SU-DHL-6 (cell line): ENCODE results near the gene ADARB2.

Source experiments
- H2AFZ ChIP-seq: fragments of 200-600 bp; sonication (generic); 2 replicates; pipeline ENCODE4 v1.6.1; 2014; ENCODE audit warnings: low read depth, mild to moderate bottlenecking, moderate library complexity, mixed read lengths, antibody characterized with exemption, low read length; ENCODE audit not compliant: severe bottlenecking
- H3F3A ChIP-seq: fragments of 200-600 bp; shearing (Covaris generic); 2 replicates; pipeline ENCODE4 v1.6.0; 2016; ENCODE audit warnings: antibody characterized with exemption, mild to moderate bottlenecking; ENCODE audit not compliant: insufficient read depth
- H3K27ac ChIP-seq: fragments of 200-600 bp; sonication (generic); 2 replicates; pipeline ENCODE4 v1.5.1; 2016; ENCODE audit warnings: low read depth, mild to moderate bottlenecking, low read length, moderate library complexity, mixed read lengths
- H3K27me3 ChIP-seq: fragments of 200-600 bp; sonication (generic), shearing (Covaris generic); 2 replicates; pipeline ENCODE4 v1.6.0; 2014; ENCODE audit warnings: mild to moderate bottlenecking, low read length
- H3K36me3 ChIP-seq: fragments of 200-600 bp; sonication (generic); 2 replicates; pipeline ENCODE4 v1.6.1; 2014; ENCODE audit warnings: mild to moderate bottlenecking, low read length, mixed read lengths
- H3K4me2 ChIP-seq: fragments of 300-600, 200-600 bp; shearing (Covaris generic), sonication (generic); 2 replicates; pipeline ENCODE4 v1.6.0; 2014; ENCODE audit warnings: low read length, low read depth, mild to moderate bottlenecking; ENCODE audit not compliant: poor library complexity, severe bottlenecking
- H3K4me3 ChIP-seq: fragments of 200-600 bp; sonication (generic); 2 replicates; pipeline ENCODE4 v1.5.1; 2014; ENCODE audit warnings: antibody characterized with exemption, low read length, mild to moderate bottlenecking, mixed read lengths; ENCODE audit not compliant: insufficient read depth, poor library complexity, severe bottlenecking
- H3K79me2 ChIP-seq: fragments of 200-600 bp; sonication (generic); 2 replicates; pipeline ENCODE4 v1.6.1; 2014; ENCODE audit warnings: mild to moderate bottlenecking, low read length, moderate library complexity; ENCODE audit not compliant: insufficient read depth
- H3K9ac ChIP-seq: fragments of 200-600 bp; sonication (generic); 2 replicates; pipeline ENCODE4 v1.7.0; 2014; ENCODE audit warnings: mild to moderate bottlenecking, low read length
- H3K9me2 ChIP-seq: fragments of 200-600 bp; sonication (generic); replicated peaks from 2 replicates; pipeline ENCODE4 v1.6.1; 2014; ENCODE audit warnings: low read length; ENCODE audit not compliant: insufficient read depth
- H3K9me3 ChIP-seq: fragments of 200-600 bp; sonication (generic); 2 replicates; pipeline ENCODE4 v1.6.1; 2014; ENCODE audit warnings: low read length, mixed read lengths; ENCODE audit not compliant: insufficient read depth
- H4K20me1 ChIP-seq: fragments of 200-600 bp; sonication (generic); 2 replicates; pipeline ENCODE4 v1.6.1; 2014; ENCODE audit warnings: low read depth, mild to moderate bottlenecking, antibody characterized with exemption, low read length, moderate library complexity, mixed read lengths
- EZH2phosphoT487 ChIP-seq: fragments of 200-600 bp; sonication (generic), shearing (Covaris generic); conservative IDR thresholded peaks from 2 replicates; pipeline ENCODE4 v1.6.1; 2018; ENCODE audit warnings: mild to moderate bottlenecking, antibody characterized with exemption, low read length, moderate library complexity, mixed read lengths
- TF ChIP-seq, protein P1 (sequence below): fragments of 200-600 bp; sonication (generic); IDR thresholded peaks from one replicate; pipeline ENCODE4 v1.5.1; 2017; ENCODE audit warnings: antibody characterized with exemption, mild to moderate bottlenecking, low read length, moderate library complexity; ENCODE audit not compliant: insufficient read depth, poor library complexity, severe bottlenecking

Gene ADARB2

DNA sequence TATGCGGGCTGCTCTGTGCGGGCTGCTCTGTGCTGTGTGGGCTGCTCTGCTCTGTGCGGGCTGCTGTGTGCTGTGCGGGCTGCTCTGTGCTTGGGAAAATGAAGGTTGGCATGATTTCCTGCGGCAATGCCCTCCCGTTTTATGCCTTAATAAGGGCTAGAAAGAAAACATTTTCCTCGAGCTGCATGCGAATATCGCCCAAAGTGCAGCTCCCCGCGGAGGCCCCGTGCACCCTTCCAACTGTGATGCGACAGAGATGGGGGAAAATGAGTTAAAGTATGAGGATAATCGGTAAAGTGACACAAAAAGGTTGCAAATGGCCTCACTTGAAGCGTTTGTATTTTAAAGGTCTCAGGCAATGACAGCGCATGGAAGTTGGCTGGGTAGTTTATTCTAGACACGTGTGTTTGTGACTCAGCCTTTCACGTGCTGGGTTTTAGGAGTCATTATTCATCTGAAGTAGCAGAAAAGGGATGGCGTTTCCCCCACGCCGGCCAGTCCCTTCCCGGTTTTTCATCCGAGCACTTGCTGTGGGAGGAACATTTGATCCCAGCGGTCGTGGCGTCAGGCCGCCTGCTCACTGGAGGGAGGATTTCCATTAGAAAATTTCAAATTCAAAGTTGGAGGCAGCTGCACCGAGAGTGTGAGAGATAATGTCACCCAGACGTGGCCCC lies 220.7 kb downstream of the ADARB2 start:
- TF ChIP-seq, protein P1, sequence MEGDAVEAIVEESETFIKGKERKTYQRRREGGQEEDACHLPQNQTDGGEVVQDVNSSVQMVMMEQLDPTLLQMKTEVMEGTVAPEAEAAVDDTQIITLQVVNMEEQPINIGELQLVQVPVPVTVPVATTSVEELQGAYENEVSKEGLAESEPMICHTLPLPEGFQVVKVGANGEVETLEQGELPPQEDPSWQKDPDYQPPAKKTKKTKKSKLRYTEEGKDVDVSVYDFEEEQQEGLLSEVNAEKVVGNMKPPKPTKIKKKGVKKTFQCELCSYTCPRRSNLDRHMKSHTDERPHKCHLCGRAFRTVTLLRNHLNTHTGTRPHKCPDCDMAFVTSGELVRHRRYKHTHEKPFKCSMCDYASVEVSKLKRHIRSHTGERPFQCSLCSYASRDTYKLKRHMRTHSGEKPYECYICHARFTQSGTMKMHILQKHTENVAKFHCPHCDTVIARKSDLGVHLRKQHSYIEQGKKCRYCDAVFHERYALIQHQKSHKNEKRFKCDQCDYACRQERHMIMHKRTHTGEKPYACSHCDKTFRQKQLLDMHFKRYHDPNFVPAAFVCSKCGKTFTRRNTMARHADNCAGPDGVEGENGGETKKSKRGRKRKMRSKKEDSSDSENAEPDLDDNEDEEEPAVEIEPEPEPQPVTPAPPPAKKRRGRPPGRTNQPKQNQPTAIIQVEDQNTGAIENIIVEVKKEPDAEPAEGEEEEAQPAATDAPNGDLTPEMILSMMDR: no peak
- no peak for TF ChIP-seq EZH2phosphoT487
- Histone ChIP-seq H3K9me3 (no peaks in the 10 kb centered on the region), H3F3A (no peaks in the 10 kb centered on the region), H4K20me1 (no peaks in the 10 kb centered on the region), H3K9me2 (no peaks in the 10 kb centered on the region), H3K79me2 (no peaks in the 10 kb centered on the region), H3K4me2 (no peak overlapping the region), H3K36me3 (no peaks in the 10 kb centered on the region), H3K9ac (no peak overlapping the region), H3K27me3 (no peaks in the 10 kb centered on the region), H2AFZ (no peak overlapping the region), H3K27ac (no peak overlapping the region), H3K4me3 (no peak overlapping the region)

DNA sequence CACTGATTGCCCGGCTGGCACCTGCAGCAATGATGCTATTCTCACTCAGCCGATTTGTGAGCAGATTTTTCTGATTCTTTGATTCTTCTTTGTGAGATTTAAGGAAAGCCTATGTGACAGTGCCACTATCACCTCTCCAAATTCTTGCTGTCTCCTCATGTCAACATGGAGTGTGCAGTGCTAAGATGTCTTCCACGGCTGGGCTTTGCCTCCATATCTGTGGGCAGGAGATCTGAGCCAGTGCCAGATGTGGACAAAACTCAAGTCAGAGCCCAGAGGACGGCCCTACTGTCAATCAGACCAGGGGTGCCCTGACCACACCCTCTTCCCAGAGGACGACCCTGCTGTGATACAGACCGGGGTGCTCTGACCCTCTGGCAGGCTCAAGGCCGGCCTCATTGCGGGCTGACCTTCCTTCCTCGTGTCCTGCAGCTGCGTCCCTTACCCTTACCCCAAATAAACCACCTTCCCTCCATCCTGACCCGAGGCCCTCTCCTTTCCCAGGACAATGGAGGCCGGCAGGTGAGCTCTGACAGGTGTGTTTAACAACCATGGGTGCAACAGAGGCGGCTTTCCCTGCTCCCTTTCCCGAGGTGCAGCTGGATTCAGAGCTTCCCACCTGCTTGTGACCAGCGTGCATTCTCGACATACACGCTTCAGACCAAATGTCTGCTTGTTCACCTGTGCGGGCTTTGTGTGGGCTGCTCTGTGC lies 221.4 kb downstream of the ADARB2 start:
- H3F3A ChIP-seq: no peaks in the 10 kb centered on the region
- no peaks in the 10 kb centered on the region for H3K27me3 ChIP-seq
- H3K4me3 ChIP-seq: no peak overlapping the region
- H3K9me2 ChIP-seq: no peaks in the 10 kb centered on the region
- no peaks in the 10 kb centered on the region for H3K79me2 ChIP-seq
- no peaks in the 10 kb centered on the region for H4K20me1 ChIP-seq
- no peak overlapping the region for H2AFZ ChIP-seq
- H3K9me3 ChIP-seq: no peaks in the 10 kb centered on the region
- H3K36me3 ChIP-seq: no peaks in the 10 kb centered on the region
- TF ChIP-seq, protein P1: no peak
- TF ChIP-seq EZH2phosphoT487: no peak
- no peak overlapping the region for H3K27ac ChIP-seq
- no peak overlapping the region for H3K4me2 ChIP-seq
- H3K9ac ChIP-seq: no peak overlapping the region

DNA sequence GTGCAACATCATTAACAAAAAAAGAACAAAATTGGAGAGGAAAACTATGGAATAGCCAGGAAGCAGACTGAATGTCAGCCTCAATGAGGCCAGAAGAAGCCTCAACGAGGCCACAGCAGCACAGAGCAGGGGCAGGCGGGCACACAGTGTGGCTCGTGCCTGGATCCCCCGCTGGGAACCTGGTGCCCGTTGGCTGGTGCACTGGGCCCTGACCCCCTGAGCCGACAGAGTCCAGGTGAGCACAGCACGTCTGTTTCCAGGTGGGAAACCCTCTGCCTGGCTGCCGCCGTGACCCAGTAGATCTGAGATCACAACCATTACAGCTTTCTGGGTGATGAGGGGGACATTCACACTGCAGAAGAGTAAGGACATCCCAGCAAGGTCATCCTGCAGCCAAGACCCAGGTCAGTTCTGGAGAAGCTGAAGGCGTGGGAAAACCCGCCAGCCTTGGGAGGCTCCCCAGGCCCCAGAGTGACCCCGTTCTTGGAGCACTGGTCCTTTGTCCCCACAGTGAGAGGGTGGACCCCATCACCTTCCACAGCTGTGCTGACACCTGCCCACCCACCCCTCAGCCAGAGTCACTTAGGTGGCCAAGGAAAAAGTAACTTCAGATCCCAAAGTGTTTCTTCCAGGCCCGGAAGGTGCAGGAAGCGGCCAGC lies 222.1 kb downstream of the ADARB2 start:
- Histone ChIP-seq H3K9me3 (no peaks in the 10 kb centered on the region), H4K20me1 (no peaks in the 10 kb centered on the region), H3K27me3 (no peaks in the 10 kb centered on the region), H3K79me2 (no peaks in the 10 kb centered on the region), H3K27ac (no peak overlapping the region), H3K9ac (no peak overlapping the region), H2AFZ (no peak overlapping the region), H3K4me2 (no peak overlapping the region), H3K4me3 (no peak overlapping the region), H3F3A (no peaks in the 10 kb centered on the region), H3K9me2 (no peaks in the 10 kb centered on the region), H3K36me3 (no peaks in the 10 kb centered on the region)
- TF ChIP-seq EZH2phosphoT487: no peak
- TF ChIP-seq, protein P1: no peak
